ENCODE data around the gene CNNM2.

The CNNM2 gene

DNA sequence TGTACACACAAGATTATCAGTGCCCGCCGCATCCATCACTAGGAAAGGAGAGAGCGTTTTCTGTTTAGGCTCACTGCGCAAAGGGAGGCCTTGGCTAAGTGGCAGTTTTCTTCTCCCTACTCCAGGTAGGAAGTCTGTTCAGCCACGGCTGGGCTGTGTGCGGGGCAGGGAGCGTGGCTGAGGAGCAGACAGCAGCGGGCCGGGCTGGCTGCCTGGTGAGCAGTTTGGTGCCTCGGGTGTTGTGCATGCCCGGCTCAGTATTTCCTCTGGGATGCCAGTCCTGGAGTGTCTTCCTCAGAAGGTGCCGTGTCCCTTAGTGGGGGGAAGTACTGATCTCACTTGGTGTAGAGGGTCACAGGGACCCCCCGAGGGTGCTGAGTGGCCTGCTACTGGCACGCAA lies 160.6 kb downstream of the CNNM2 start:
- no peak for DNase-seq (ENCODE audit: low read depth)
- no peak overlapping the region for H3K4me3 ChIP-seq (ENCODE audit: low read depth, low read length)
- TF ChIP-seq, protein P1, sequence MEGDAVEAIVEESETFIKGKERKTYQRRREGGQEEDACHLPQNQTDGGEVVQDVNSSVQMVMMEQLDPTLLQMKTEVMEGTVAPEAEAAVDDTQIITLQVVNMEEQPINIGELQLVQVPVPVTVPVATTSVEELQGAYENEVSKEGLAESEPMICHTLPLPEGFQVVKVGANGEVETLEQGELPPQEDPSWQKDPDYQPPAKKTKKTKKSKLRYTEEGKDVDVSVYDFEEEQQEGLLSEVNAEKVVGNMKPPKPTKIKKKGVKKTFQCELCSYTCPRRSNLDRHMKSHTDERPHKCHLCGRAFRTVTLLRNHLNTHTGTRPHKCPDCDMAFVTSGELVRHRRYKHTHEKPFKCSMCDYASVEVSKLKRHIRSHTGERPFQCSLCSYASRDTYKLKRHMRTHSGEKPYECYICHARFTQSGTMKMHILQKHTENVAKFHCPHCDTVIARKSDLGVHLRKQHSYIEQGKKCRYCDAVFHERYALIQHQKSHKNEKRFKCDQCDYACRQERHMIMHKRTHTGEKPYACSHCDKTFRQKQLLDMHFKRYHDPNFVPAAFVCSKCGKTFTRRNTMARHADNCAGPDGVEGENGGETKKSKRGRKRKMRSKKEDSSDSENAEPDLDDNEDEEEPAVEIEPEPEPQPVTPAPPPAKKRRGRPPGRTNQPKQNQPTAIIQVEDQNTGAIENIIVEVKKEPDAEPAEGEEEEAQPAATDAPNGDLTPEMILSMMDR (IDR thresholded peaks at IDR 0.05; ENCODE audit: control insufficient read depth, extremely low read depth, insufficient read depth): no peak

- TF ChIP-seq, protein P1 (IDR thresholded peaks at IDR 0.05; ENCODE audit: control insufficient read depth, extremely low read depth, insufficient read depth): no peak
- no peak overlapping the region for H3K4me3 ChIP-seq (ENCODE audit: low read depth, low read length)
- no peak for DNase-seq (ENCODE audit: low read depth)
Measured at GRCh38 chr10:103079100-103079499, 161.0 kb downstream of the CNNM2 start.

- TF ChIP-seq, protein P1 (IDR thresholded peaks at IDR 0.05; ENCODE audit: control insufficient read depth, extremely low read depth, insufficient read depth): no peak
- no peak overlapping the region for H3K4me3 ChIP-seq (ENCODE audit: low read depth, low read length)
- no peak for DNase-seq (ENCODE audit: low read depth)
Measured at GRCh38 chr10:103079946-103080345, 161.9 kb downstream of the CNNM2 start.

- H3K4me3 ChIP-seq (ENCODE audit: low read depth, low read length): no peak overlapping the region
- no peak for DNase-seq (ENCODE audit: low read depth)
- TF ChIP-seq, protein P1 (IDR thresholded peaks at IDR 0.05; ENCODE audit: control insufficient read depth, extremely low read depth, insufficient read depth): no peak
Measured at GRCh38 chr10:103080891-103081581, 162.9 kb downstream of the CNNM2 start.

- no peak for DNase-seq (ENCODE audit: low read depth)
- no peak overlapping the region for H3K4me3 ChIP-seq (ENCODE audit: low read depth, low read length)
- TF ChIP-seq, protein P1 (IDR thresholded peaks at IDR 0.05; ENCODE audit: control insufficient read depth, extremely low read depth, insufficient read depth): no peak
Measured at GRCh38 chr10:103082683-103083082, 164.6 kb downstream of the CNNM2 start.

DNA sequence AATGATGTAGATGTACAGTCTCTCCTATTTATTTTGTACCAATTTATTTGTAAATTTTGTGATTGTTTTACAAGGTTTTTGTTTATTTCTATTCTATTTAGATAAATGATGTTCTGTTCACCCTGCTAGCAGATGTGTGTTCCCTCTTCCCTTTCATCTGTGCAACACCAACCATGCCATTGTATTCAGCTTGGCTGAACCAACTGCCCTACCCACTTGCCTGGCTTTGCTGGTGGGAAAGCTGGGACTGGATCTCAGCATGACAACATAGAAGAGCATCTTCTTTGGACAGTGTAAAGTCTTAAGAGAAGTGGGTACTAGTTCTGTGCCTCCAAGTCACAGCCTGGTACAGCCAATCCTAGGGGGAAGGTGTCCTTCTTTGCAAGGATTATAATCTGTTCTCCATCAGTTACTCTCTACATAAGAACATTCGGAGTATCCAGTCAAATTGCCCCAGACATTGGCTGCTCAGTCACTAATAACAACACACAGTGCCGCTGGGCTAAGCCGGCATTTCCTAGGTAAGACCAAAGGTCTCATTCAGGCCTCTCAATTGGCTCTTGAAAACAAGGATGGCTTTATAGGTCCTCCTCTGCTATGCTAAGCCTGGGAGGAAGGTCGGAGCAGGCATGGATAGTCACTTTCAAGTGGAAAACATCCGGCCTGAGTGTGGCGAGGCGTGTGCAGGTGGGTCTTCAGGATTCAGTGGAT lies 165.3 kb downstream of the CNNM2 start:
- no peak overlapping the region for H3K4me3 ChIP-seq (ENCODE audit: low read depth, low read length)
- TF ChIP-seq, protein P1 (IDR thresholded peaks at IDR 0.05; ENCODE audit: control insufficient read depth, extremely low read depth, insufficient read depth): no peak
- no peak for DNase-seq (ENCODE audit: low read depth)

Measured in LNCaP clone FGC (cell line).